Measurements from ENCODE around the gene ANLN.

The ANLN gene, protein sequence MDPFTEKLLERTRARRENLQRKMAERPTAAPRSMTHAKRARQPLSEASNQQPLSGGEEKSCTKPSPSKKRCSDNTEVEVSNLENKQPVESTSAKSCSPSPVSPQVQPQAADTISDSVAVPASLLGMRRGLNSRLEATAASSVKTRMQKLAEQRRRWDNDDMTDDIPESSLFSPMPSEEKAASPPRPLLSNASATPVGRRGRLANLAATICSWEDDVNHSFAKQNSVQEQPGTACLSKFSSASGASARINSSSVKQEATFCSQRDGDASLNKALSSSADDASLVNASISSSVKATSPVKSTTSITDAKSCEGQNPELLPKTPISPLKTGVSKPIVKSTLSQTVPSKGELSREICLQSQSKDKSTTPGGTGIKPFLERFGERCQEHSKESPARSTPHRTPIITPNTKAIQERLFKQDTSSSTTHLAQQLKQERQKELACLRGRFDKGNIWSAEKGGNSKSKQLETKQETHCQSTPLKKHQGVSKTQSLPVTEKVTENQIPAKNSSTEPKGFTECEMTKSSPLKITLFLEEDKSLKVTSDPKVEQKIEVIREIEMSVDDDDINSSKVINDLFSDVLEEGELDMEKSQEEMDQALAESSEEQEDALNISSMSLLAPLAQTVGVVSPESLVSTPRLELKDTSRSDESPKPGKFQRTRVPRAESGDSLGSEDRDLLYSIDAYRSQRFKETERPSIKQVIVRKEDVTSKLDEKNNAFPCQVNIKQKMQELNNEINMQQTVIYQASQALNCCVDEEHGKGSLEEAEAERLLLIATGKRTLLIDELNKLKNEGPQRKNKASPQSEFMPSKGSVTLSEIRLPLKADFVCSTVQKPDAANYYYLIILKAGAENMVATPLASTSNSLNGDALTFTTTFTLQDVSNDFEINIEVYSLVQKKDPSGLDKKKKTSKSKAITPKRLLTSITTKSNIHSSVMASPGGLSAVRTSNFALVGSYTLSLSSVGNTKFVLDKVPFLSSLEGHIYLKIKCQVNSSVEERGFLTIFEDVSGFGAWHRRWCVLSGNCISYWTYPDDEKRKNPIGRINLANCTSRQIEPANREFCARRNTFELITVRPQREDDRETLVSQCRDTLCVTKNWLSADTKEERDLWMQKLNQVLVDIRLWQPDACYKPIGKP

GRCh38 chr7:36389371-36390198 lies at the start of gene ANLN:
ANLN (plus strand) TSS chr7:36389862; CDS start chr7:36390027, 165 bp downstream.
- DNase-seq, result peak; percentile 80

- no peak for DNase-seq
Measured at GRCh38 chr7:36343548-36343947, 46.1 kb upstream of the ANLN start.

DNA sequence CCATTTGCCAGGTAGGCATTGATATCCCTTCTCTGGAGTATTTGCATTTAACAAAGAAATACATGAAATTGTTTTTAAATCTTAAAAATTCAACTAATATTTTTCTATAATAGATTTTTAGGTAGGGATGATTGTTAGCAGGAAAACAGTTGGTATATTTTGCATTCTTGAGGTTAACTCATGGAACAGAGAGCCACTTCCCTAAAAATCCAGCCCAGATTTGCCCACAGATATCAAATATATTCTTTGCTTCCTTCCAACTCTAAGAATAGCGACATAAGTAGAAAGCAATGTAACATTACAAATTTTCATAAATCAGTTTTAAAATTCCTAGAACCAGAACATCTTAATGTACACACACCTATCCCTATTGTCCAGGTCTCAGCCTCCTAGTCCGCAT lies 45.0 kb upstream of the ANLN start:
- DNase-seq, result no peak

DNA sequence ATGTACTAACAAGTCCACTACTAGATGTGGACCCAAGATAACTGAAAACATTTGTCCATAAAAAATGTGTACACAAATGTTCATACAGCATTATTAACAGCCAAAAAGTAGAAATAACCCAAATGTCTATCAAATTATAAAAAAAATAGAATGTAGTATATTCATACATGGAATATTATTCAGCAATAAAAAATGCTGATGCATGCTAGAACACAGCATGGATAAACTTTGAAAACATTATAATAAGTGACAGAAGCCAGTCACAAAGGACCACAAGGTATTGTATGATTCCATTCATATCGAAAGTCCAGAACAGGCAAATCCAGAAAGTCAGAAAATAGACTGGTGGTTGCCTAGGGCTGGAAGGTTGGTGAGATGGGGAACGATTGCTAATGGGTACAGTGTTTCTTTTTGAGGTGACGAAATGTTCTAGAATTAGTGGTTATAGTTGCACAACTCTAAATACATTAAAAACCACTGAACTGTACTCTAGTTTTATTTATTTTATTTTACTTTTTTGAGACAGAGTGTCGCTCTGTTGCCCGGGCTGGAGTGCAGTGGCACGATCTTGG lies 43.3 kb upstream of the ANLN start:
- no peak for DNase-seq

DNA sequence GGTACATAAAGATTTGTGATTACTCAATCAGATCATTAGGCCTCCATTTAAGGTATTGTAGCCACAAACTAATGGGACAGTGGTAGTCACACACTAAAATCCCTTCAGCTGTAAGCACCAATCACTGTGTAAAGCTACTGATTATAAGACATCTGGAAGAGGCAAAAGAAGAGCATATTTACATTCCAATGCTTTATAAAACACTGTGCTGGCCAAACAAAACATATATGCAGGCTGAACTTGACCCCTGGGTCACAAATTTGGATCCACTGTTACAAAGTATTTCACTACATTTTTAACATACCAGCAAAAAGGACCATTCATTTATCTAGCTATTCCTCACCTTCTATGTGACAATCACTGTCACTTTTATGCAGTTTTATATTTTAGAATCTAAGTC lies 41.4 kb upstream of the ANLN start:
- DNase-seq, result no peak

DNA sequence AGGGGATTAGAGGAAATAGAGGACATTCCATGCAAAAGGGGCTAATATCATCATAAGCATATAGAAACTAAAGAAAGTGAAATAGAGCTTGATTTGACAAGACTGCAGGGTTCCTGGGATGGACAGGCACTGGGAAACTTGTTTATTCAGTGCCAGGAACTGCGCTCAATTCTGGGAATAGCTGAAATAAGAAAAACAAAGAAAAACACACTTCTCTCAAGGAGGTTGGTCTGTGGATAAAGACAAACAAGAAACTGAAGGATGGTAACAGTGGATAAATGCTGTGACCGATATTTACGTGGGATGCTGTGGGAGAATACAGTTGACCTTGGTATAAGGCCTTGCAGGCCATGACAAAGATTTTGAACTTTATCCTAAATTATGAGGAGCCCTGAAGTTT lies 40.9 kb upstream of the ANLN start:
- no peak for DNase-seq

DNA sequence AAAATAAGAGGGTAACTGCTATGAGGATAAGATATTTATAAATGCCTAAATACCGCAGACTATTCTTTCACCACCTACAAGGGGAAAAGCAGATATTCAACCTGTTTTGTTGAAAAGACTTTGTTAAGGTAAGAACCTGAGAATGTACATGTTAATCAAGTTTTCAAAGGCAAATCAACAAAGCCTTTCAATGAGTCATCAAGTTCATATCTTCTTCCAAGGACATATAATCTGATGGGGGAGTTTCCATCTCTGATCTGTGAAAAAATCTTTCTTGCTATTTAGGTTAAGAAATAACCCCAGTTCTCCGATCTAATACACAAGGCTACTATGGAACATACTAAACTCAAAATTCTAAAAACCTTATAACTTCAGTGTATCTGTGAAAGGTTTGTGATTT lies 40.0 kb upstream of the ANLN start:
- no peak for DNase-seq

DNA sequence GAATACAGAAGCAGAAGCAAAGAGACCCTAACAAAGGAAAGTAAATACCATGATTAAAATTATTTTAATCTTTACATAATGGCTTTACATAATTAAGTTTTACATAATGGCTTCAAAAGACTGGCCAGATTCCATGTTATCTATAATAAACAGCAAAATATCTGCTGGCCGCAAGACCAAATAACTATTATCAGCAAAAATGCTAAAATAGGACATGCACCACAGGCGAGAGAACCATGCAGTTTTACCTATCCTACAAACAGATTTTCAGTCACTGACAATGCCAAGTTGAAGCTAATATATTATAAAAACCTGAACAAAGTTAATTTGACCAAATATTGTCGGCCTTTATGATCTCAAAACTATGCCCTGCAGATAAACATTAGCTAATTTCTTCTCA lies 34.2 kb upstream of the ANLN start:
- DNase-seq, result no peak

DNA sequence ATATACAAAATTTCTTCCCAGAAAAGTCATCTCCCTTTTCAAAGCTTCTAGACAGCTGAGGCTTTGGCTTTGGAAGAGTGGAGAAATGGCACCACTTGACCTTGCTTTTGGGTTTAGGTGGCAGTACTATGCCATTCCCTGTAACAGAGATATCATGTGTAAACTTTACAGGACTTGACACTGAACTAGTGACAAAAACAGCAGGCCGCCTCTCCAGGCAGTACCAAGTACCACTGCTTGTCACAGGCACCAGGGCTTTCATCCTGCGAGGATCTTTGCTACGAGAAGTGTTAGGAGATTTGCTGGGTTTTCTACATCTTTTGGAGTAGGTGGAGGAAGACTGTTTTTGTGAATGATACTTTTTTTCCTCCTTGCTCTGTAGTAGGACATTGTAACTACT lies 32.6 kb upstream of the ANLN start:
- no peak for DNase-seq

DNA sequence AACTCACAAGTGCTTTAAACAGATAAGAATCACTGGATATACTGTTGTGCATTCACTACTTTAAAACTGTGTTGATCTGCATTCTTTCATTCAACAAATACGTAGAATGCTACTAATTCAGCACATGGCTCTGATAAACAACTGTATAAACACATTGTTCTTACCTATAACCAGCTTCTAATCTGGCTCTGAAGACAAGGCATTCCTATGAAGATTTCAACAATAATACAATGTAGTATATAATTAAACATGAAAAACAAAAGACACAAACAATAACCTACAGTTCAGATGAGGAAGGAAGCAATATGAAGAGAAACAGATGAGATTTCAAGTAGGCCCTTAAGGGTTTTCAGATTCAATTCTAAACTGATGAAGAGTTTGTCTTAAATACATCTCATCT lies 31.1 kb upstream of the ANLN start:
- DNase-seq, result no peak

DNA sequence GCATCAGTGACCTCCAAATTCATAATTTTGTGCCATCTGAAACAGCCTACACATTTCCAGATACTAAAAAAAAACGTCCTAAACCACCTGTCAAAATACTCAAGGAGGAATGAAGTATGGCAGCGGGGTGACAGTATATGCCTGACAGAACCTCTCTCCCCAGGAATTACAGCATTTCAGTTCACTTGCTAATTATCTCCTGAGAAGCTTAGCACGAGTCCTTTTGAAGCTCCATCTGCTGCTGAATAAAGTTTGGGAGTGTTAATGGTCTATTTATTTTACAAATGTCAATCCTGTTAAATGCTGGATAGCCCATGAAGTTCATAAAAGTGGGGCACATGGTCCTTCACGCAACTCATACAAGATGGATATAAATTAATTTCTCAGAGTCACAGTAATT lies 29.4 kb upstream of the ANLN start:
- no peak for DNase-seq

GRCh38 chr7:36361227-36361626 lies 28.4 kb upstream of the ANLN start:
- DNase-seq, result no peak

GRCh38 chr7:36363515-36363914 lies 26.1 kb upstream of the ANLN start:
- DNase-seq, result no peak

- DNase-seq, result no peak
Measured at GRCh38 chr7:36366005-36366717, 23.5 kb upstream of the ANLN start.

- peak; percentile 89 for DNase-seq
Measured at GRCh38 chr7:36366718-36367560, 22.7 kb upstream of the ANLN start.

DNA sequence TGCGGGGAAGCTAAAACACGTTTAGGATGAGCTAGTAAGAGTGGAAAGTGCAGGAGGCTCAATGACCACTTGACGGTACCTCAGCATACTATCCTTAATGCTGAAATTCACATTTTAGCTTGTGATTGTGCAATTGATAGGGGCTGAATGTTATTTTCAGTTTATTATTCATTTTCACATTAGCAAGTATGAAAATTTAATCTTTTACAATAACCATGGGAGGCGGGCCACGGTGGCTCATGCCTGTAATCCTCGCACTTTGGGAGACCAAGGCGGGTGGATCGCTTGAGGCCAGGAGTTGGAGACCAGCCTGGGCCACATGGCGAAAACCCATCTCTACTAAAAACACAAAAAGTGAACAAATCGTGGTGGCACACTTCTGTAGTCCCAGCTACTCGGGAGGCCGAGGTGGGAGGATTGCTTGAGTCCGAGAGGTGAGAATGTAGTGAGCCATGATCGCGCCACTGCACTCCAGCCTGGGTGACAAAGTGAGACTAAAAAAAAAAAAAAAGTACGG lies 22.0 kb upstream of the ANLN start:
- DNase-seq, result no peak

DNA sequence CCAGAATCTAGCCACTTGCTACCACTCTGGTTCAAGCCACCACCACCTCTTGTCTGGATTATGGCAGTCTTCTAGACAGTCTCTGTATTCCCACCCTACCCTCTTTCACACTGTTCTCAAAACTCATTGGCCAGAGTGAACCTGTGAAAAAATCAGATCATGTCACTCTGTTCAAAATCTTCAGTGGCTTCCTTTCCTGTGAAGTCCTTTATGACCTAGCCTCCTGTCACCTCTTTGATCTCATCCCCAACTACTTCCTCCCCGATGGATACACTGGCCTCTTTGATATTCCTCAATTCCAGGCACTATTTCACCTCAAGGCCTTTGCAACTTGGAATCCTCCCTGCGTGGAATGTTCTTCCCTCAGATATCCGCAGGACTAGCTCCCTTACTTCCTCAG lies 21.2 kb upstream of the ANLN start:
- no peak for DNase-seq

- DNase-seq, result no peak
Measured at GRCh38 chr7:36369171-36369570, 20.5 kb upstream of the ANLN start.

DNA sequence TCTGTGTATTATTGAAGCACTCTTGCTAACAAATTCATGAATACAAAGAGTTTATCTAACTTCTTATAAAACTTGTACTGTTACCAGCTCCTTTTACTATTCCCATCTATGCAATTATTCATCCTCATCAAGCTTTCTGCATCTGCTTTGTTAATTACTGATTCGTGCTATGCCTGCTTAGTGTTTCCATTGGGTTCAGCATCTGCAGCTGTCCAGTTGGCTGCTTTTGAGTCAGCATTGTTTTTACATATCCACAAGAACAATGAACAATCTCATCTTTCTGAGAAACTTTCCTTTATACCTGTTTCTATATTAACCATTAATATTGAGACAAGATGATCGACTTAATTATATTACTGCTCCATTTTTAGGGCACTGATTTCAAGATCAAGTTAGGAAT lies 19.6 kb upstream of the ANLN start:
- DNase-seq, result no peak

DNA sequence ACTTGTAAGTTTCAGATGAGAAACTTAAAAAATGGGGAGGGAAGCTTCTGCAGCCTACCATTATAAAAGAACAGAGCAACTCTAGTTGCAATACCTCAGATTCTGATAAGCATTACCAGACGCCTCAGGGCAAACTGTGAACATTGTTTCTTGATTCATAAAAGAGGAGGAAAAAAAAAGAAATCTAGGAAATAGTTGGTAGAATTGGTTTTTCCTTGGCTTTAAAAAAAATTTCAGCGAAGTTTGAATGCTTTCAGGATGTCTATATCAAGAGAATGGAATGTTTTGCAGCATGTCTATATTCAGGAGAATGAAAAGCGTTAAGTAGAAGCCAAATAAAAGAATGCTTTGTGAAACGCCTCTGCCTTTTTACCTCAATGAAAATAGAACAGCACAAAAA lies 17.5 kb upstream of the ANLN start:
- no peak for DNase-seq

Data from stimulated activated naive CD4-positive, alpha-beta T cell treated with Interleukin-2 at 50 U/mL for 16 hours (primary cell).